ENCODE data around the gene COL20A1.
A peak's percentile ranks its signal among the peaks of the same experiment; 100 is the strongest.

The COL20A1 gene

DNA sequence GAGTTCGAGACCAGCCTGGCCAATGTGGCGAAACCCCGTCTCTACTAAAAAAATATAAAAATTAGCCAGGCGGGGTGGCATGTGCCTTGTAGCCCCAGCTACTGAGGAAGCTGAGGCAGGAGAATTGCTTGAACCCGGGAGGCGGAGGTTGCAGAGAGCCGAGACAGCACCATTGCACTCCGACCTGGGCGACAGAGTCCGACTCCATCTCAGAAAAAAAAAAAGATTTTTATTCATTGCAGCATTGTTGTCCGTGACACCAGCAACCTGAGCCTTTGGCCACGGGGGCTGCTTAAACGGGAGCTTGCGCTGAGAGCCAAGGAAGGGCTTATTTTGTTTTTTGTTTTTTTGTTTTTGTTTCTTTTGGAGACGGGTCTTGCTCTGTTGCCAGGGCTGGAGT is 13.1 kb upstream of the COL20A1 start:
- DNase-seq = no peak

GRCh38 chr20:63280371-63280770 is 12.6 kb upstream of the COL20A1 start:
- no peak for DNase-seq

DNA sequence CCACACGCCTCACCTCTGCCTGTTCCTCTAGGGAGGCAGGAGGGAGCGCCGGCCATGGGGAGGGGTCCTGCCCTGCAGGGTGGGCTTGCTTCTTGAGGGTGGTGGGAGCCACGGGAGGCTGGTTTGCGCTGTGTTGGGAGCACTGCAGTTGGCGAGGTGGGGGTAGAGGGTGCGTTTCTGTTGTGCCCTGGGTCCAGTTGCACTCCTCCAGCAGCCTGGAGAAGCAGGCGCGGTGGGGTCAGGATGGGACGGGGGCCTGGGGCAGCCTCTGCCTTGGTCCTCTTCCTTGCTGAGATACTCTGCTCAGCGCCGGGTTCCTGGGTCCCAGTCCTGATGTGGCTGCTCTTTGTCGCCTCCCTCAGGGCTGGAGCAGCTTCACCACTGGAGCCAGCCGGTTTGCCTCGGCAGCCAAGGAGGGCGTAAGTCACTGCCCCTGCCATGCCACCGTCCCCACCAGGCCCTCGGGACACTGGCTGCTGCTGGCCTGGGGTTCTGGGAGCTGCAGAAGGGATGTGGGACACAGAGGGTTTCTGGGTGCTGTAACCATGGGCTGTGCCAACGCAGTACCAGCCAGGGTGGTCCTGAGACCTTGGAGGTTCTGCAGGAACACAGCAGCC is 11.9 kb upstream of the COL20A1 start:
- DNase-seq = no peak

DNA sequence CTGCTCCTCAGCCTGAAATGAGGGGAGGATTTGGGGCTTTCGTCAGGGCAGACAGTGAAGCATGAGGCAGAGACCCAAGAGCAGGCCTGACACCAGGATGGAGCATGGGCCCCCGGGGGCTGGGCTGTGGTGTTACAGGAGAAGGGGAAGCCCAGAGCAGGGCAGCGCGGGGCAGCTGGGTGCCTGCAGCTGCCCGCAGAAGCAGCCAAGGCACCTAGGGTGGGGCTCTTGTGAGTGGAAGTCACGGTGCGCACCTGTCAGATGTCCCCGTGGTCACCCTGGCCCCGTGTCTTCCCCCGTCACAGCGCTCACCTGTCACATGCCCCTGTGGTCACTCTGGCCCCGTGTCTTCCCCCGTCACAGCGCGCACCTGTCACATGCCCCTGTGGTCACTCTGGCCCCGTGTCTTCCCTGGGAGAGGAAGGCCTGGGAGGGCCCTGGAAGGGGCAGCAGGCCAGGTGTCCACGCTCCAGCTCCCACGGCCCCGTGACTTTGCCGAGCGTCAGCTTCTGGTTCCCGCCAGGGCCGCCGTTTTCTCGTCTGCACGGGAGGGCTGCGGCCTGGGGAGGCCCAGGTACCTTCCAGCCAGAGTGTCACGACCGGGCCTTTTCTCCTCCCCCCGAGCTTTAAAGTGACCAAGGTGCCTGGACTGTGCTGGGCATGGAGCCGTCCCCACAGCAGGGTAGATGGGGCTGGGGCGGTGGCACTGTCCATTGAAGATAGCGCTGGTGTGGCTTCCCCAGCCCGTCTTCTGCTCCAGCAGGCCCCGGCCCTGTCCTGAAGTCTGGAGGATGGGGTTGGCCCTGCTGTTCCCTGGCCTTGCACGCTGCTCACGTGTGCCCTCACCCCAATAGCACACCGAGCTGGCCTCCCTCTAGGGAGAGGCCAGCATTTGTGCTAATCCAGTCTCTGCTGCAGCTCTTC is 11.0 kb upstream of the COL20A1 start:
- DNase-seq = no peak

GRCh38 chr20:63282946-63283345 is 10.0 kb upstream of the COL20A1 start:
- DNase-seq = no peak

GRCh38 chr20:63283397-63284082 is 9.4 kb upstream of the COL20A1 start:
- no peak for DNase-seq

- no peak for DNase-seq
Measured at GRCh38 chr20:63284083-63284440, 8.9 kb upstream of the COL20A1 start.

DNA sequence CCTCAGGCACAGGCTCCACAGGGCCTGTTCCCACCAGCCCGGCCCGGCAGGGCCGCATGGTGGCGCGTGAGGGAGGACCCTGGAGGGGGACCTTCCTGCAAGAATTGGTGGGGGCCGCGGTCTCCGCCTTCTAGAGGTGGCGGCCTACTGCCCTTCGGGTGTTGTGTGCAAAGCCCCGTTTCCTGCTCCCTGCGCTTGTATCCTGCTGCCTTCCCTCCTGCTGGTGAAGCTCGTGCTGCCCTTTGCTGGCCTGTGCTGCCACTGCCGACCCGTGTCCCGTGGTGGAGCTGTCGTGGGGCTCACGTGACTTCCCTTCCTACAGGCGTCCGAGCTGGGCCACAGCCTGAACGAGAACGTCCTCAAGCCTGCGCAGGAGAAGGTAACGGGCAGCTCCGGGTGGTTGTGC is 8.4 kb upstream of the COL20A1 start:
- DNase-seq = no peak

DNA sequence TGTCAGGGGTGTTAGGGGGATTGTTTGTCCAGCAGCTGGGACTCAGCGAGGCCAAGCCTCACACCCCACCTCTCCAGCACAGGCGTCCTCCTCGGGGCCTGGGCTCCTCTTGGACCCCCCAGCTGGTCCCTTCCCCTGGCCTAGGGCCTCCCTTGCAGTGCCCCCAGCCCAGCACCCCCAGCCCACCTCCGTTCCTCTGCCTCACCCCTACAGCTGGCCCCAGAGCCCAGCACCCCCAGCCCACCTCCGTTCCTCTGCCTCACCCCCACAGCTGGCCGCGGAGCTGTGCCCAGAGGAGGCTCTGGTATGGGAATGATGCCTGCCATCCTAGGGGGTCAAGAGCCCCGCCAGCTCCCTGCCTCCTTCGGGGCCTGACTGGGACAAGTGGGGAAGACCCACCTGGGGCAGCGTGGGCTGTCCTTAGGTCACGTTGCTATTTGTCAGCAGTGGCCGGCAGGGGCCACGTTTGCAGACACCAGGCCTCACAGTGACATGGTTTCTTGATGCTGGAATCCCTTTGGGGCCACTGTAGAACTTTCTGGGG is 7.9 kb upstream of the COL20A1 start:
- no peak for DNase-seq

DNA sequence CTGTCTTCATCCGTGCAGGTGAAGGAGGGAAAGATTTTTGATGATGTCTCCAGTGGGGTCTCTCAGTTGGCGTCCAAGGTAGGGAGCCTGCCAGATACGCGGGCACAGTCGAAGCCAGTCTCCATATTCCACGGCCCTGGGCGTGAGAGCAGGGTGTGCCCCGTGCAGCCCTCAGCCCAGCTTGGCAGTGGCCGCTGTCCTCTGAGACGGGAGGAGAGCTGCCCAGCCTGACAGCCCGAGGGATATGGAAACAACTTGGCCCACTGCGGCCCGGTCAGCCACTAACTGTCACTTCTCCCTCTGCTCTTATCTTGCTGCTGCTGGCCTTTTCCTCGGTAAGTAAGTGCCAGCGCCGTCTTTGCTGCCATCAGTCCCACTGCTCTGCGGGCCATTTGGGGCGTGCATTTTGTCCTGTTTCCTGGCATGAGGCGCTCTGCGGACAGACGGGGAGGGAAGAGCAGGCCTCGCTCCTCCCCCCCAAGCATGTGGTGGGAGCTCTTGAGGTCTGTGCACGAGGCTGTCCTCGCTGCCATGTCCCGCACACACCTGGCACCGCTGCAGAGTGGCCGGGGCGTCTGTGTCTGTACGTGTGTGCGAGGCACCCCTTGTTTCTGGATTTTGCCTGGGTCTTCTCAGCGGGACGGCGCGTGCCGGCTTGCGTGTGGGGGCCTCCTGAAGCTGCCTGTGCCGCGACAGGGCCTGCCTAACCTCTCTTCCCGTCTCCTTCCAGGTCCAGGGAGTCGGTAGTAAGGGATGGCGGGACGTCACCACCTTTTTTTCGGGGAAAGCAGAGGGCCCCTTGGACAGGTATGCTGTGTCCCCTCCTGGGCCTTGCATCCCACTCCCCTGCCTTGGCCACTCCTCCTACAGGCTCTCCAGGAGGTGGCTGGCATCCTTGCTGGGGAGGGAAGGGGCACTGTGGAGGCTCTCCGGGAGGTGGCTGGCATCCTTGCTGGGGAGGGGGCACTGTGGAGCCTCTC is 7.1 kb upstream of the COL20A1 start:
- DNase-seq = no peak

DNA sequence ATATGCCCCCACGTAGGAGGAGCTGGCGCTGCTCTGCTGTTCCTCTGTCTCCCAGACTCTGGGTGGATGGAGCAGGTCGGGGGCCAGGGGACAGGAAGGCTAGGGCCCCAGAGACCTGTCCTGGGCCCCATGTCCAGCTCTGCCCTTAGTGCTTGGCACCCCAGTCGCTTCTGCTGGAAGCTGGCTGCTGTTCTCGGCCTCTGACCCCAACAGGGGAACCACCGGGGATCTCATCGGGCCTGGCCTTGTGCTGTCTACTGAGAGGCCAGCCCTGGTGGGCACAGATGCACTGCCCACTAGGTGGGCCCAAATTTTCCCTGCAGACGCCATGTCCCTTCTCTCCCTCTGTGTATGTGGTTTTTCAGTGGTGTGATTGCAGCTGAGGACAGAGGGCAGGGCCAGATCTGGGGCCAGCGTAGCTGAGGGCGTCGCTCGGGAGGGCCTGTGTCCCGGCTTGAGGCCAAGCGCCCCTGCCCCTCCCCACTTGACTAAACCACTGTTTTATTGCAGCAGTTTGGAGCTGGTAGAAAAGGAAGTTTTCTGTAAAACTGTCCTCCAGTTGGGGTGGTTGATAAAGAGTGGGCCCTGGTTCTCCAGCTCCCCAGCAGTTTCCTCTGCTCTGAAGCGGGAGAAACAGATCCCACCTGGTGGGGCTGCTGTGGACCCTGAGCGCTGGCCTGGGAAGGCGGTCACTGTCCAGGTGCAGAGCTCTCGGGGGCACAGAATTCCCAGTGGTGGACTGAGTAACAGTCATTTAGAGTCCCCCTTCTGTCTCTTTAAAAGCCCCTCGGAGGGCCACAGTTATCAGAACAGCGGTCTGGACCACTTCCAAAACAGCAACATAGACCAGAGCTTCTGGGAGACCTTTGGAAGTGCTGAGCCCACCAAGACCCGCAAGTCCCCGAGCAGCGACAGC is 5.9 kb upstream of the COL20A1 start:
- DNase-seq = no peak

DNA sequence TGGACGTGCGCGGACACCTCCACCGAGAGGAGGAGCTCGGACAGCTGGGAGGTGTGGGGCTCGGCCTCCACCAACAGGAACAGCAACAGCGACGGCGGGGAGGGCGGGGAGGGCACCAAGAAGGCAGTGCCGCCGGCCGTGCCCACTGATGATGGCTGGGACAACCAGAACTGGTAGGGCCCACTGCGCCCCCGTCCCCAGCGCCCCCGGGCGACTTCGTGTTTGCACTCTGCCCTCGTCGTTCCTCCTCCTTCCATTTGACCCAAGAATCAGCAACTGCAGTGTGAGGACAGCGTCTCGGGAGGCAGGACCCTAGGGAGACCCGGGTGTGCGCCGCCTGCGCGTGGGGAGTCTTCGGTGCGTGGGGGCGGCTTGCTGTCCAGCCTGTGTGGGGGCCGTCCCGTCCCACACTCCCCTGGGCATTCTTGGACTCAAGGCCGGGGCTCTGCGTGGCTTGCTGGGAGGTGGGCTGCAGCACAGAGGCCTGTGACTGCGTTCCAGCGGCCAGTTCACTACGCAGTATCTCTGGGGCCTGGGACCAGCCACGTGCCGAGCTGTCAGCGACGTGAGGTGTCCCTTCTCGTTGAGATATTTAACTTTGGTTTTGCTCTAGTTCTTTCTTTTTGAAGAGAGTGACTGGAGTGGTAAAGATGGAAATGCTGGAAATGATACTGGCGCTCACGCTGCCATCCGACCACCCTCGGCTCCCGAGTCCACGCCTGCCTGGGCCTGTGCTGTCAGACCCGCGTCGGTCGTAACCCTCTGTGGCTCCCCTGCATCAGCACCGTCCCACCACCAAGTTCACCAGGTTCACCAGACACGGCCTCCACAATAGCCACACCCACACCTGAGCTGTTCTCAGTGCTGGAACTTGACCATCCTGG is 5.0 kb upstream of the COL20A1 start:
- no peak for DNase-seq

DNA sequence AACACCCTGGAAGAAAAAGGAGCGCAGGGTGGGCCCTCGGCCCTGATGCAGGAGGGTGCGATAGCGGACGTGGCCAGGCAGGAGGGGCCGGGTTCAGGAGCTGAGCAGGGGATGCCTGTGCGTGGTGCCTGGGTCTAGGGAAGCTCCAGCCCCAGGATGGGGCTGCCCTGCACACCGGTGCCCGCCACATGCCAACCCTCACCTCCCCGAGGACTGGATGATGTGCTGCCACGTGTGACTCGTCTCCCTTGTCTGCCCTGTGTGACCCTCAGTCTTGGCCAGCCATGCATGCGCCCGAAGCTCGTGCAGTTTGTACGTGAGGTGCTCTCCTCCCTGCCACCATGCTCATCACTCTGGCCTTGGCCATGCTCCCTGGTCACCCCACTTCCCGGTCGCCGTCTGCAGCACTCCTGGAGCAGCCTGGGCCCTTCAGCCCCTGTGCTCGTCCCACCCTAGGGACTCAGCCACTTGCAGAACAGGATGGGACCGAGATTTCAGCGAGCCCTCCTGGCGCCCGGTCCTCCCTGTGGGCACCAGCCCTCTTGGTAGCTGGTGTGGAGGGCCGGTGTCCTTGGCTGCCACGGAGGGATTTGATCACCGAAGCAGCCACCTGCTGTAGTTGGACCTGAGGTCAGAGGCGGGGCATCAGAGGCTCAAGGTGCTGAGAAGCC is 4.3 kb upstream of the COL20A1 start:
- no peak for DNase-seq

DNA sequence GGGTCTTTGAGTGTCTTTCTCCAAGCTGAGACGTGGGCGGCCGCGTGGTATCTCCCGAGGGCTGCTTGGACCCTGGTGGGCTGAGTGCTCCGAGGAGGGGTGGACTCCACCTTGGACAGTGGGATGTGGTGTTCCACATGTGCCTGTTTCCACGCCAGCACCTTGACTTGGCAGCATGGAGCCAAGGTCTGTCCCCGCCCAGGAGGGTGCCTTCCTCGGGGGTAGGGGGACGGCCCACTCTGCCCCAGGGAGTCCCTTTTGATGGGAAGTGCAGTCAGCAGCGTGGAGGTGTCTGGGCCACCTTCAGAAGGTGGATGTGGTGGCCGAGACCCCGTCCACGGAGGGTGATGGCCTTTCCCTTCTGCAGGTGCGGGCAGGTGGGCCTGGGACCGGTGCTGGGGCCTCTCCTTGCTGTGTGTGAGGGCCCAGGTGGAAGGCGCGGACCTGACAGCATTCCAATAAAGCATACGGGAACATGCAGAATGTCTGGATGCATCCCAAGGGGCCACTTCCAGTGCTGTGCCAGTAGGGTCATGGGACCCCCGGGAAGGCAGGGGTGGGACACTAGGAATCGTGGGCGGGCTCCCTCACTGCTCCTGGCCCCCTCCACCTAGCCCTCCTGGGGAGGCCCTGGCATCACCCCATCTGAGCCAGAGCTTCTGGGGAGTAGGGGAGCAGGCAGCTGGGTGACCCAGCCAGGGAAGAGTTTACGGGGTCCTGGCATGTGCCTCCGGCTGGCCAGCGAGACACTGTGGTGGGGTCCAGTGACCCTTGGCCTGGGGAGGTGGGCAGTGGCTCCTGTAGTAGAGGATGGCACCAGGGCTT is 3.5 kb upstream of the COL20A1 start:
- no peak for DNase-seq

DNA sequence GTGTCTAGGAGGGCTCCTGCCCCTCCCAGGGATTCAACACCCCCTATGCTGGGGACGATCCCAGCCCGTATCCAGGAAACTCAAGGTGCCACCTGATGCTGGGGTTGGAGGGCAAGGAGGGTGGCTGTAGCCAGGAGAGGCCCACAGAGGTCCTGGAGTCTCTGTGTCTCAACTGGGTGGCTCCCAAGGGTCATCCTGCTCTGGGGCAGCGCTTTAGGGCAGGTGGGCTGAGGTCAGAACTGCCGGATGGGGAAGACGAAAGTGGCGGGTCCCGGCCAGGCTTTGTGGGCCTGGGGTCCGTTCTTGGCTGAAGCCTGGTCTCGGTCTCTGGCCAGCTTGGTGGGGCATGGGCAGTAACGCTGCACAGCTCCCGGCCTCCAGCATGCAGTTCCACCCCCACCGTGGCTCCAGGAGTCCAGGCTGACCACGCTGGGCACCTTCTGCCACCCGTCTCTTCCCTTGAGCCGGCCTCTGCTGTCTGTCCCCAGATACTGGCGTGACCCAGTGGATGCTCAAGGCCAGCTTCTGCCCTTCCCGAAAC is 2.8 kb upstream of the COL20A1 start:
- DNase-seq = no peak

DNA sequence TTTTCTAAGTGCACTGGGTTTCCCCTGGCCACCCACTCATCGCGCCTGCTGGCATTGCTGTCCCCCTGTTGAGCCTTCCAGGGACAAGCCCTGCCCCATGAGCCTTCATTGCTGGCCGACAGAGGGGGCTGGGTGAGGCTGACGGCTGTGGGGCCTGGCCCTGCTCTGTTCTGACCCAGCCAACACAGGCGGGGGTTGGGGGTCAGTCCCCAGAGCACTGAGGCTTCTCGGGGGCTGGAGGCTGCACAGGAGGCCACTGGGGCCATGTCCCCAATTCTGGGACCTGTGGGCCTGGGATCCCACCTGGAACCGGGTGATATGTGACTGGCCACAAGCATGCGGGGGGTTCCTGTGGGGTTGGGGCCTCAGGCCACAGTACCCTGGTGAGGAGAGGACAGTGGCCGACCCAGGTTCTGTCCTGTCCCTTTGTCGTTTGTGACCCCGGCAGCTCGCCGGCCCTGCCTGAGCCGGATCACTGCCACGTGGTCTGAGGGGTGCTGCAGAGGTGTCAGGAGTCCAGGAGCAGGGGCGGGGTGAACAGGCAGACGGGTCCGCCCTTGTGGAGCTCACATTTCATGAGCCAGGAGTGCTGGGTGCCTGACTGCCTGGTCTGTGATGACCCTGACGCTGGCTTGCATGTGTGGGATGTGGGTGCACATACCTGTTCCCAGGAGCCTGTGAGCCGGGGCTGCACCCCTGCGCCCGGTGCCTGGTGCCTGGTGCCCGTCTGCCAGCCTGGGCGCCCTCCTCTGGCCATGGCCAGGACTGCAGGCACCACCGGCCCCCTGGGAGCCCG is 2.1 kb upstream of the COL20A1 start:
- peak; percentile 75 to 79 for DNase-seq

- DNase-seq = no peak
Measured at GRCh38 chr20:63291811-63292210, 1.2 kb upstream of the COL20A1 start.

DNA sequence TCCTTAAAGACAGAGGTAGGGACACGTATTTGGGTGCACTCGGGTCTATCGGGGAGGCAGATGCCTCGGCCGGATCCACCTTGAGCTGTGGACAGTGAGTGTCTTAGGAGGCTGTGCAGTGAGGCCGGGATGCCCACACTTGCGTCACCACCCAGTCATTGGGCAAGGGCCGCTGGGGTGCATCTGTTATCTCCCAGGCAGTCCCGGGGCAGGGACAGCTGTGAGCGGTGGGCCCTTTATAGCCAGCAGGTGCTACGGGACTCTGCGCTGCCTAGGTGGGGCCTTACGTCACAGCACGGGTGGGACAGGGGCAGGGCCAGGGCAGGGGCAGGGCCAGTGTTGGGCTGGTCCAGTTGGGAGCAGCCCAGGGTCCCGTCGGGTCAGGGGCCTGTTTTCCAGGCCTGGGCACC is 689 bp upstream of the COL20A1 start:
- no peak for DNase-seq
